B cell (primary cell): ENCODE results near the gene TEX14.

Experiments used
- EZH2 ChIP-seq: IDR thresholded peaks from 2 replicates; pipeline ENCODE4 v1.6.1; 2012; ENCODE audit warnings: borderline replicate concordance, low read depth, mild to moderate bottlenecking, moderate library complexity, low read length; ENCODE audit not compliant: insufficient read depth, poor library complexity, severe bottlenecking
- TF ChIP-seq, protein P1 (sequence below): fragments of 200-600 bp; IDR thresholded peaks from one replicate; pipeline ENCODE4 v1.8.0; 2022; ENCODE audit warnings: antibody characterized with exemption, mild to moderate bottlenecking

DNA sequence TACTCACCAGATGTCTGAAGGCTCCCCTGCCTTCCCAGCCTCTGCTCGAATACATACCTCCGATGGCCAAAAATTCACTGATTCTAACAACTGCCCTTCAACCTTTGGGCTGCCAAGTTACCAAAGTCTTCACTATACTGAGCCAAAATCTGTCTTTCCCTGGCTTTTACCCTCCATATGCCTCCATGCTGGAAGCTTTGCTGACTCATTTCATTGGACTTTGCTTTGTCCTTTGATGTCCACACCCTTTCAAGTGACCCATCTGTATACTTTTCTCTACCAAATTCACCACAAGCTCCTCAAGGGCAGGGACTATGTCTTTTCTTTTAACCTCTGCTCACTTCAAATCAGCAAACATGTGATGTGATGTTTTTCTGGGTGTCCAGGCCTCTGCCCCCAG is 156.4 kb downstream of the TEX14 start:
- no peak for TF ChIP-seq EZH2
- TF ChIP-seq, protein P1, sequence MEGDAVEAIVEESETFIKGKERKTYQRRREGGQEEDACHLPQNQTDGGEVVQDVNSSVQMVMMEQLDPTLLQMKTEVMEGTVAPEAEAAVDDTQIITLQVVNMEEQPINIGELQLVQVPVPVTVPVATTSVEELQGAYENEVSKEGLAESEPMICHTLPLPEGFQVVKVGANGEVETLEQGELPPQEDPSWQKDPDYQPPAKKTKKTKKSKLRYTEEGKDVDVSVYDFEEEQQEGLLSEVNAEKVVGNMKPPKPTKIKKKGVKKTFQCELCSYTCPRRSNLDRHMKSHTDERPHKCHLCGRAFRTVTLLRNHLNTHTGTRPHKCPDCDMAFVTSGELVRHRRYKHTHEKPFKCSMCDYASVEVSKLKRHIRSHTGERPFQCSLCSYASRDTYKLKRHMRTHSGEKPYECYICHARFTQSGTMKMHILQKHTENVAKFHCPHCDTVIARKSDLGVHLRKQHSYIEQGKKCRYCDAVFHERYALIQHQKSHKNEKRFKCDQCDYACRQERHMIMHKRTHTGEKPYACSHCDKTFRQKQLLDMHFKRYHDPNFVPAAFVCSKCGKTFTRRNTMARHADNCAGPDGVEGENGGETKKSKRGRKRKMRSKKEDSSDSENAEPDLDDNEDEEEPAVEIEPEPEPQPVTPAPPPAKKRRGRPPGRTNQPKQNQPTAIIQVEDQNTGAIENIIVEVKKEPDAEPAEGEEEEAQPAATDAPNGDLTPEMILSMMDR = no peak
